HCT116 (cell line): ENCODE results near the gene SMARCA4.

Experiments used
- CEBPB ChIP-seq: IDR thresholded peaks from 2 replicates; pipeline ENCODE4 v1.6.1; 2012; ENCODE audit warnings: low read depth
- ELF1 ChIP-seq: IDR thresholded peaks from 2 replicates; pipeline ENCODE4 v1.6.1; 2012; ENCODE audit warnings: low read depth, borderline replicate concordance
- EZH2 ChIP-seq: fragments of 200-600 bp; sonication (generic); IDR thresholded peaks from 2 replicates; pipeline ENCODE4 v1.6.1; 2017; ENCODE audit warnings: antibody characterized with exemption, mixed run types
- POLR2AphosphoS5 ChIP-seq: IDR thresholded peaks from 2 replicates; pipeline ENCODE4 v1.6.1; 2011; ENCODE audit warnings: mild to moderate bottlenecking, low read depth, low read length, moderate library complexity
- SP1 ChIP-seq: IDR thresholded peaks from 2 replicates; pipeline ENCODE4 v1.6.1; 2012; ENCODE audit warnings: low read depth
- TF ChIP-seq, protein P1 (sequence below): IDR thresholded peaks from 2 replicates; pipeline ENCODE4 v1.6.1; 2012; ENCODE audit warnings: low read depth

DNA sequence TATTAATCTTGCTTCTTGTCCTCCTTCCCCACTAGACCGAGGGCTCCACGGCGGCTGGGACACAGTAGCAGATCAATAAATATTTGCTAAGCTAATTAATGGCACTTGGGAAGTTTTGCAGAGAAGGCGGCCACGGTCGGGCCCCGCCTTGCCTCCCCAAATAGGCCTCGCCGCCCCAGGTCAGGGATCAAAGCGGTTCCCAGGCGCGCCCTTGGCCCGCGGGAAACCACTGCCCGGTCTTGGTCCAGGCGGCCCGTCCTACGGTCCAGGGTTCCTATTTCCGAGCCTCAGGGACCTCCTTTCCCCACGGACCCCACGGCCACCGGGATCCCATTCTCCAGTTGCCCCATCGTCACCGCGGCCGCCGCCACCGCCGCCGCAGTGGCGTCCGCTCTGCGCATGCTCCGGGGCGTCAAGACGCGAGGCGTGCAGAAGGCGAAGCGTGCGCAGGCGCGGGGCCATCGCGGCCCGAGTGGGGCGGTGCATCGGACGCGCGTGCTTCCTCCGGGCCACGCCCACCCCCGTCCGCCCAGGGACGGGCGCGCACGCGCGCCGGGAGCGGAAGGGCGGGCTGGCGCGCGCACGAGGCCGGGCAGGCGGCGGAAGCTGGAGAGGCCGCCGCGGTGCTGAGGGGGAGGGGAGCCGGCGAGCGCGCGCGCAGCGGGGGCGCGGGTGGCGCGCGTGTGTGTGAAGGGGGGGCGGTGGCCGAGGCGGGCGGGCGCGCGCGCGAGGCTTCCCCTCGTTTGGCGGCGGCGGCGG, at the start of gene SMARCA4:
- TF ChIP-seq CEBPB, result no peak
- TF ChIP-seq, protein P1, sequence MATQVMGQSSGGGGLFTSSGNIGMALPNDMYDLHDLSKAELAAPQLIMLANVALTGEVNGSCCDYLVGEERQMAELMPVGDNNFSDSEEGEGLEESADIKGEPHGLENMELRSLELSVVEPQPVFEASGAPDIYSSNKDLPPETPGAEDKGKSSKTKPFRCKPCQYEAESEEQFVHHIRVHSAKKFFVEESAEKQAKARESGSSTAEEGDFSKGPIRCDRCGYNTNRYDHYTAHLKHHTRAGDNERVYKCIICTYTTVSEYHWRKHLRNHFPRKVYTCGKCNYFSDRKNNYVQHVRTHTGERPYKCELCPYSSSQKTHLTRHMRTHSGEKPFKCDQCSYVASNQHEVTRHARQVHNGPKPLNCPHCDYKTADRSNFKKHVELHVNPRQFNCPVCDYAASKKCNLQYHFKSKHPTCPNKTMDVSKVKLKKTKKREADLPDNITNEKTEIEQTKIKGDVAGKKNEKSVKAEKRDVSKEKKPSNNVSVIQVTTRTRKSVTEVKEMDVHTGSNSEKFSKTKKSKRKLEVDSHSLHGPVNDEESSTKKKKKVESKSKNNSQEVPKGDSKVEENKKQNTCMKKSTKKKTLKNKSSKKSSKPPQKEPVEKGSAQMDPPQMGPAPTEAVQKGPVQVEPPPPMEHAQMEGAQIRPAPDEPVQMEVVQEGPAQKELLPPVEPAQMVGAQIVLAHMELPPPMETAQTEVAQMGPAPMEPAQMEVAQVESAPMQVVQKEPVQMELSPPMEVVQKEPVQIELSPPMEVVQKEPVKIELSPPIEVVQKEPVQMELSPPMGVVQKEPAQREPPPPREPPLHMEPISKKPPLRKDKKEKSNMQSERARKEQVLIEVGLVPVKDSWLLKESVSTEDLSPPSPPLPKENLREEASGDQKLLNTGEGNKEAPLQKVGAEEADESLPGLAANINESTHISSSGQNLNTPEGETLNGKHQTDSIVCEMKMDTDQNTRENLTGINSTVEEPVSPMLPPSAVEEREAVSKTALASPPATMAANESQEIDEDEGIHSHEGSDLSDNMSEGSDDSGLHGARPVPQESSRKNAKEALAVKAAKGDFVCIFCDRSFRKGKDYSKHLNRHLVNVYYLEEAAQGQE, result no peak
- no peak for TF ChIP-seq ELF1
- no peak for TF ChIP-seq EZH2
- TF ChIP-seq POLR2AphosphoS5, result peak; percentile 89
- no peak for TF ChIP-seq SP1
